C4-2B (cell line): ENCODE results near the gene TMED6.

Source experiments
- H3K27ac ChIP-seq: fragments of 450-650 bp; 2 replicates; pipeline ENCODE4 v1.5.1; 2017
- ZFX ChIP-seq: fragments of 450-650 bp; IDR thresholded peaks from 2 replicates; pipeline ENCODE4 v1.6.1; 2017
- TF ChIP-seq, protein P1 (sequence below): fragments of 450-650 bp; conservative IDR thresholded peaks from 2 replicates; pipeline ENCODE4 v1.5.1; 2017; ENCODE audit warnings: mild to moderate bottlenecking

TMED6 gene

DNA sequence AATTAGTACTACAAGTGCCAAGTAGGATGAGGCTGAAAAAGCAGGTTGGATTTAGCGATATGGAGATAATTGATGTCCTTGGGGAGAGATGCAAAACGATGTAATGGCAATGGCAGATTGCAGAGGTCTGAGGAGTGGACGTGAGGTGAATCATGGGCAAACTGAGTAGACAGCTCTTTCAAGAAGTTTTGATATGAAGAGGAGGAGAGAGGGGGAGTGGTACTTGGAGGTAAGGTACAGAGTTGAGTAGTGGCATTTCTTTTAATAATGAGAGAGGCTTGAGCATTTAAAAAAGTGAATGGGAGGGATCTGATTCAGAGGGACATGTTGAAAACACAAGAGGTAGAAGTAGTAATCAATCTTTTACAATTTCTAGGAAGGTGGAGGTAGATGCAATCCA lies 58.2 kb downstream of the TMED6 start:
- TF ChIP-seq ZFX, result no peak
- TF ChIP-seq, protein P1, sequence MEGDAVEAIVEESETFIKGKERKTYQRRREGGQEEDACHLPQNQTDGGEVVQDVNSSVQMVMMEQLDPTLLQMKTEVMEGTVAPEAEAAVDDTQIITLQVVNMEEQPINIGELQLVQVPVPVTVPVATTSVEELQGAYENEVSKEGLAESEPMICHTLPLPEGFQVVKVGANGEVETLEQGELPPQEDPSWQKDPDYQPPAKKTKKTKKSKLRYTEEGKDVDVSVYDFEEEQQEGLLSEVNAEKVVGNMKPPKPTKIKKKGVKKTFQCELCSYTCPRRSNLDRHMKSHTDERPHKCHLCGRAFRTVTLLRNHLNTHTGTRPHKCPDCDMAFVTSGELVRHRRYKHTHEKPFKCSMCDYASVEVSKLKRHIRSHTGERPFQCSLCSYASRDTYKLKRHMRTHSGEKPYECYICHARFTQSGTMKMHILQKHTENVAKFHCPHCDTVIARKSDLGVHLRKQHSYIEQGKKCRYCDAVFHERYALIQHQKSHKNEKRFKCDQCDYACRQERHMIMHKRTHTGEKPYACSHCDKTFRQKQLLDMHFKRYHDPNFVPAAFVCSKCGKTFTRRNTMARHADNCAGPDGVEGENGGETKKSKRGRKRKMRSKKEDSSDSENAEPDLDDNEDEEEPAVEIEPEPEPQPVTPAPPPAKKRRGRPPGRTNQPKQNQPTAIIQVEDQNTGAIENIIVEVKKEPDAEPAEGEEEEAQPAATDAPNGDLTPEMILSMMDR, result no peak
- H3K27ac ChIP-seq, result no peak overlapping the region
